HepG2 (cell line): ENCODE data around the gene HHIPL1.

Source experiments
- CBX5 ChIP-seq: sonication (generic); formaldehyde crosslinking; IDR thresholded peaks from 2 replicates; pipeline ENCODE4 v1.4.0; 2020; ENCODE audit warnings: missing genetic modification reagents, borderline replicate concordance
- CEBPB ChIP-seq: IDR thresholded peaks from 2 replicates; pipeline ENCODE4 v1.6.1; 2011; ENCODE audit warnings: low read depth, low read length, improper control_type of control experiment, borderline replicate concordance
- ESRRA ChIP-seq: sonication (generic); formaldehyde crosslinking; IDR thresholded peaks from 2 replicates; pipeline ENCODE4 v1.5.1; 2020; ENCODE audit warnings: mild to moderate bottlenecking, low read depth, missing genetic modification reagents
- FOXP1 ChIP-seq, 2 experiments: fragments of 450-650 bp in 1 of 2; IDR thresholded peaks; 2 replicates each; pipeline ENCODE4 v1.6.1; 2017 to 2018; ENCODE audit warnings: antibody characterized with exemption in 1 of 2
- GPBP1L1 ChIP-seq: sonication (generic); formaldehyde crosslinking; IDR thresholded peaks from 2 replicates; pipeline ENCODE4 v1.5.0; 2020; ENCODE audit warnings: mild to moderate bottlenecking, missing genetic modification reagents
- NR3C1 ChIP-seq: sonication (generic); formaldehyde crosslinking; IDR thresholded peaks from 2 replicates; pipeline ENCODE4 v1.4.0; 2020; ENCODE audit warnings: missing genetic modification reagents
- SP4 ChIP-seq: sonication (generic); formaldehyde crosslinking; IDR thresholded peaks from 2 replicates; pipeline ENCODE4 v1.8.1; 2023; ENCODE audit warnings: mild to moderate bottlenecking, missing genetic modification reagents
- ZFP91 ChIP-seq: sonication (generic); formaldehyde crosslinking; IDR thresholded peaks from 2 replicates; pipeline ENCODE4 v1.9.0; 2022; ENCODE audit warnings: missing genetic modification reagents, mild to moderate bottlenecking, borderline replicate concordance
- ZNF639 ChIP-seq: conservative IDR thresholded peaks from 2 replicates; pipeline ENCODE4 v1.6.1; 2018; ENCODE audit warnings: missing genetic modification reagents

GRCh38 chr14:99673305-99674063 is 28.6 kb downstream of the HHIPL1 start:
- TF ChIP-seq FOXP1 (IDR thresholded peaks at IDR 0.05) (no peak), FOXP1 (CRISPR knock-in tag; IDR thresholded peaks at IDR 0.05) (no peak), CEBPB (no peak), GPBP1L1 (CRISPR knock-in tag) (no peak), CBX5 (CRISPR knock-in tag) (no peak), ESRRA (CRISPR knock-in tag) (no peak), NR3C1 (CRISPR knock-in tag) (no peak), SP4 (no peak), ZFP91 (no peak), ZNF639 (CRISPR knock-in tag) (no peak)
